HEK293 (cell line): ENCODE data around the gene LY6G5C.

Experiments
- CTCF ChIA-PET: fragments of 350-600 bp; formaldehyde crosslinking; extraction: SDS; loops from one replicate; lab custom pipeline; 2021; ENCODE audit warnings: antibody characterized with exemption; lab: Yijun Ruan, JAX
- POLR2A ChIA-PET: fragments of 300-600 bp; formaldehyde crosslinking; extraction: SDS; loops from one replicate; lab custom pipeline; 2020; ENCODE audit warnings: antibody characterized with exemption, inconsistent platforms; lab: Yijun Ruan, JAX
- H3K27ac ChIP-seq: fragments of 200-500 bp; sonication (Bioruptor generic); 2 replicates; pipeline ENCODE4 v1.5.1; 2014; ENCODE audit warnings: low read depth, low read length, control low read depth, inconsistent platforms; ENCODE audit errors: extremely low read depth
- H3K36me3 ChIP-seq, 2 experiments: fragments of 200-500 bp in 1 of 2; sonication (Bioruptor generic) in 1 of 2; 1 replicate in 1 of 2; 2 replicates in 1 of 2; pipeline ENCODE4 v1.5.1; 2014 to 2017; ENCODE audit warnings: inconsistent platforms in 2 of 2, low read length in 2 of 2; ENCODE audit not compliant: control insufficient read depth in 2 of 2, insufficient read depth in 1 of 2
- H3K4me1 ChIP-seq: fragments of 200-500 bp; sonication (Bioruptor generic); 2 replicates; pipeline ENCODE4 v1.5.1; 2014; ENCODE audit warnings: mild to moderate bottlenecking, low read length, inconsistent platforms; ENCODE audit not compliant: control insufficient read depth, insufficient read depth
- H3K4me3 ChIP-seq: 2 replicates; pipeline ENCODE4 v1.5.1; 2011; ENCODE audit warnings: low read depth, mild to moderate bottlenecking, control low read depth, low read length, moderate library complexity
- H3K9me3 ChIP-seq: fragments of 200-500 bp; sonication (Bioruptor generic); 2 replicates; pipeline ENCODE4 v1.5.1; 2014; ENCODE audit warnings: low read depth, low read length, inconsistent platforms; ENCODE audit not compliant: control insufficient read depth, insufficient read depth
- EGR2 ChIP-seq: fragments of 450-650 bp; formaldehyde crosslinking; IDR thresholded peaks from 2 replicates; pipeline ENCODE4 v1.5.1; 2016; ENCODE audit warnings: low read depth, missing biosample characterization, missing genetic modification characterization
- HOXD13 ChIP-seq: sonication (generic); formaldehyde crosslinking; IDR thresholded peaks from 2 replicates; pipeline ENCODE4 v1.8.0; 2022; ENCODE audit warnings: missing genetic modification reagents, borderline replicate concordance
- IKZF3 ChIP-seq: fragments of 450-650 bp; IDR thresholded peaks from 2 replicates; pipeline ENCODE4 v1.5.0; 2018; ENCODE audit warnings: missing biosample characterization, mild to moderate bottlenecking, missing genetic modification characterization, moderate library complexity
- RBAK ChIP-seq: fragments of 450-650 bp; formaldehyde crosslinking; IDR thresholded peaks from 2 replicates; pipeline ENCODE4 v1.5.1; 2016; ENCODE audit warnings: missing biosample characterization, missing genetic modification characterization
- SALL2 ChIP-seq: fragments of 450-650 bp; formaldehyde crosslinking; IDR thresholded peaks from 2 replicates; pipeline ENCODE4 v1.5.0; 2017; ENCODE audit warnings: missing biosample characterization, mild to moderate bottlenecking, missing genetic modification characterization, borderline replicate concordance
- ZBTB7A ChIP-seq: fragments of 450-650 bp; formaldehyde crosslinking; IDR thresholded peaks from 2 replicates; pipeline ENCODE4 v1.5.1; 2016; ENCODE audit warnings: low read depth, missing biosample characterization, missing genetic modification characterization
- ZNF132 ChIP-seq: fragments of 450-650 bp; formaldehyde crosslinking; IDR thresholded peaks from 2 replicates; pipeline ENCODE4 v1.5.1; 2017; ENCODE audit warnings: missing biosample characterization, missing genetic modification characterization, borderline replicate concordance
- ZNF2 ChIP-seq: fragments of 450-650 bp; formaldehyde crosslinking; IDR thresholded peaks from 2 replicates; pipeline ENCODE4 v1.5.1; 2016; ENCODE audit warnings: missing biosample characterization, missing genetic modification characterization
- ZNF221 ChIP-seq: fragments of 450-650 bp; formaldehyde crosslinking; IDR thresholded peaks from 2 replicates; pipeline ENCODE4 v1.5.1; 2017; ENCODE audit warnings: missing biosample characterization, missing genetic modification characterization, borderline replicate concordance
- ZNF518A ChIP-seq: fragments of 450-650 bp; formaldehyde crosslinking; conservative IDR thresholded peaks from 2 replicates; pipeline ENCODE4 v1.5.1; 2016; ENCODE audit warnings: low read depth, missing biosample characterization, missing genetic modification characterization
- ZNF530 ChIP-seq: fragments of 450-650 bp; formaldehyde crosslinking; IDR thresholded peaks from 2 replicates; pipeline ENCODE4 v1.5.1; 2016; ENCODE audit warnings: low read depth, missing biosample characterization, missing genetic modification characterization
- ZNF600 ChIP-seq: fragments of 450-650 bp; formaldehyde crosslinking; IDR thresholded peaks from 2 replicates; pipeline ENCODE4 v1.5.1; 2016; ENCODE audit warnings: missing biosample characterization, missing genetic modification characterization
- ZNF610 ChIP-seq: fragments of 450-650 bp; formaldehyde crosslinking; IDR thresholded peaks from 2 replicates; pipeline ENCODE4 v1.5.1; 2016; ENCODE audit warnings: missing biosample characterization, missing genetic modification characterization, borderline replicate concordance
- ZNF664 ChIP-seq: fragments of 450-650 bp; formaldehyde crosslinking; IDR thresholded peaks from 2 replicates; pipeline ENCODE4 v1.5.1; 2016; ENCODE audit warnings: missing biosample characterization, missing genetic modification characterization
- TF ChIP-seq, protein P1 (sequence below): fragments of 450-650 bp; formaldehyde crosslinking; IDR thresholded peaks from 2 replicates; pipeline ENCODE4 v1.5.1; 2016; ENCODE audit warnings: missing biosample characterization, missing genetic modification characterization
- TF ChIP-seq, protein P2 (sequence below): fragments of 450-650 bp; formaldehyde crosslinking; IDR thresholded peaks from 2 replicates; pipeline ENCODE4 v1.5.1; 2016; ENCODE audit warnings: missing biosample characterization, missing genetic modification characterization
- TF ChIP-seq, protein P3 (sequence below): fragments of 450-650 bp; formaldehyde crosslinking; IDR thresholded peaks from 2 replicates; pipeline ENCODE4 v1.5.1; 2016; ENCODE audit warnings: missing biosample characterization, missing genetic modification characterization
- TF ChIP-seq, protein P4 (sequence below): fragments of 450-650 bp; formaldehyde crosslinking; IDR thresholded peaks from 2 replicates; pipeline ENCODE4 v1.5.1; 2017; ENCODE audit warnings: missing biosample characterization, missing genetic modification characterization
- TF ChIP-seq, protein P5 (sequence below): fragments of 450-650 bp; formaldehyde crosslinking; IDR thresholded peaks from 2 replicates; pipeline ENCODE4 v1.5.1; 2016; ENCODE audit warnings: missing biosample characterization, missing genetic modification characterization, borderline replicate concordance

The LY6G5C gene

GRCh38 chr6:31715022-31715958, 34.4 kb upstream of the LY6G5C start, which contains the start of gene LY6G6D (continued):
- TF ChIP-seq, protein P1, sequence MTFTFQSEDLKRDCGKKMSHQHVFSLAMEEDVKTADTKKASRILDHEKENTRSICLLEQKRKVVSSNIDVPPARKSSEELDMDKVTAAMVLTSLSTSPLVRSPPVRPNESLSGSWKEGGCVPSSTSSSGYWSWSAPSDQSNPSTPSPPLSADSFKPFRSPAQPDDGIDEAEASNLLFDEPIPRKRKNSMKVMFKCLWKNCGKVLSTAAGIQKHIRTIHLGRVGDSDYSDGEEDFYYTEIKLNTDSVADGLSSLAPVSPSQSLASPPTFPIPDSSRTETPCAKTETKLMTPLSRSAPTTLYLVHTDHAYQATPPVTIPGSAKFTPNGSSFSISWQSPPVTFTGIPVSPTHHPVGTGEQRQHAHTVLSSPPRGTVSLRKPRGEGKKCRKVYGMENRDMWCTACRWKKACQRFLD (tag by site-specific recombination) = no peak
- TF ChIP-seq, protein P2, sequence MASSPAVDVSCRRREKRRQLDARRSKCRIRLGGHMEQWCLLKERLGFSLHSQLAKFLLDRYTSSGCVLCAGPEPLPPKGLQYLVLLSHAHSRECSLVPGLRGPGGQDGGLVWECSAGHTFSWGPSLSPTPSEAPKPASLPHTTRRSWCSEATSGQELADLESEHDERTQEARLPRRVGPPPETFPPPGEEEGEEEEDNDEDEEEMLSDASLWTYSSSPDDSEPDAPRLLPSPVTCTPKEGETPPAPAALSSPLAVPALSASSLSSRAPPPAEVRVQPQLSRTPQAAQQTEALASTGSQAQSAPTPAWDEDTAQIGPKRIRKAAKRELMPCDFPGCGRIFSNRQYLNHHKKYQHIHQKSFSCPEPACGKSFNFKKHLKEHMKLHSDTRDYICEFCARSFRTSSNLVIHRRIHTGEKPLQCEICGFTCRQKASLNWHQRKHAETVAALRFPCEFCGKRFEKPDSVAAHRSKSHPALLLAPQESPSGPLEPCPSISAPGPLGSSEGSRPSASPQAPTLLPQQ = peak; percentile 40; the same call in 1 of the 2 replicates
- TF ChIP-seq IKZF3 (tag by site-specific recombination) = 0 out of 2 replicates have a peak, but pooled peaks have one; percentile 11

DNA sequence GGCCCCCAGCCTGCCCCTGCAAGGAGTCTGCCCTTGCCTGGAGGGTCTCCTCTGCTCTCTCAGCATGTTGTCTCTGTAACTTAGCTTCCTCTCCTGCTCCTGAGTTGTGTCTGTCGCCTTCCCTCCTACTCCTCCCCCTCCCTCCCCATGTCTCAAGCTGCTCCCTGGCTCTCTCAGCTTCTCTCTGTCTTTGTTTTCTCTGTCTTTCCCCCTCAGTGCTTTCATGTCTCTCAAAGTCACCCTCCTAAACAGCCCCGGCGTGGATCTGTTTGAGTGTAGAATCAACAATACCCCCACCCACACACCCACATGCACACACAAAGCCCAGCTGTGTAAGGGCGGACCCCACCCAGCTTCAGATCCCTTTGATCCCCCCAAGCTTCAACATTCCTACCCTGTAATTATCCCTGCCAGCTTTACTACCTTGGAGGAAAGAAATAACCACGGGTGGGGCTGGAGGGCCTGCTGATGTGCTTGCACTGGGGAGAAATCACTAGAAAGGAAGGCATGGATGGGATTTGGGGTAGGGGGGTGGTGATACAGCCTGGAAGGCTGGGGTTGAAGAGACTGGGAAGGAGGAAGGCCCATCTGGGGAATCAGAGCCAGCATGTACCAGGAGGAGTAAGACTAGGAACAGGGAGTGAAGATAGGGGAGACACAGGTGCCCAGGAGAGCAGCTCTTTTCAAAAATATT, 33.3 kb upstream of the LY6G5C start:
- peaks cover 4% of the 10 kb centered on the region for H3K4me1 ChIP-seq
- H3K9me3 ChIP-seq = no peaks in the 10 kb centered on the region
- H3K27ac ChIP-seq = peak overlapping the region; percentile 46
- CTCF ChIA-PET = interaction anchor here (0.6 to 1.5 kb wide), 6 partner anchors 10 to 1180 kb away, joined by 3 to 8 read pairs (median 4); no protein-coding TSS in a partner anchor
- H3K36me3 ChIP-seq = no peaks in the 10 kb centered on the region
- POLR2A ChIA-PET = interaction anchor here (0.8 to 2.3 kb wide), 6 partner anchors 11 to 113 kb away, joined by 3 to 10 read pairs (median 4); partner anchors contain the start of genes ABHD16A, HSPA1B and MSH5
- H3K4me3 ChIP-seq = no peak overlapping the region
- TF ChIP-seq ZNF2 = no peak
- no peak for TF ChIP-seq ZBTB7A (tag by site-specific recombination)
- no peak for TF ChIP-seq ZNF610 (tag by site-specific recombination)
- TF ChIP-seq, protein P3, sequence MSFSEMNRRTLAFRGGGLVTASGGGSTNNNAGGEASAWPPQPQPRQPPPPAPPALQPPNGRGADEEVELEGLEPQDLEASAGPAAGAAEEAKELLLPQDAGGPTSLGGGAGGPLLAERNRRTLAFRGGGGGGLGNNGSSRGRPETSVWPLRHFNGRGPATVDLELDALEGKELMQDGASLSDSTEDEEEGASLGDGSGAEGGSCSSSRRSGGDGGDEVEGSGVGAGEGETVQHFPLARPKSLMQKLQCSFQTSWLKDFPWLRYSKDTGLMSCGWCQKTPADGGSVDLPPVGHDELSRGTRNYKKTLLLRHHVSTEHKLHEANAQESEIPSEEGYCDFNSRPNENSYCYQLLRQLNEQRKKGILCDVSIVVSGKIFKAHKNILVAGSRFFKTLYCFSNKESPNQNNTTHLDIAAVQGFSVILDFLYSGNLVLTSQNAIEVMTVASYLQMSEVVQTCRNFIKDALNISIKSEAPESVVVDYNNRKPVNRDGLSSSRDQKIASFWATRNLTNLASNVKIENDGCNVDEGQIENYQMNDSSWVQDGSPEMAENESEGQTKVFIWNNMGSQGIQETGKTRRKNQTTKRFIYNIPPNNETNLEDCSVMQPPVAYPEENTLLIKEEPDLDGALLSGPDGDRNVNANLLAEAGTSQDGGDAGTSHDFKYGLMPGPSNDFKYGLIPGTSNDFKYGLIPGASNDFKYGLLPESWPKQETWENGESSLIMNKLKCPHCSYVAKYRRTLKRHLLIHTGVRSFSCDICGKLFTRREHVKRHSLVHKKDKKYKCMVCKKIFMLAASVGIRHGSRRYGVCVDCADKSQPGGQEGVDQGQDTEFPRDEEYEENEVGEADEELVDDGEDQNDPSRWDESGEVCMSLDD (tag by site-specific recombination) = no peak
- no peak for TF ChIP-seq ZNF221 (tag by site-specific recombination)
- no peak for TF ChIP-seq ZNF530 (tag by site-specific recombination)
- peak; percentile 39; the same call in 1 of the 2 replicates for TF ChIP-seq ZNF600 (tag by site-specific recombination)
- TF ChIP-seq EGR2 (tag by site-specific recombination) = peak; percentile 99
- no peak for TF ChIP-seq ZNF664 (tag by site-specific recombination)
- no peak for TF ChIP-seq RBAK (tag by site-specific recombination)
- TF ChIP-seq HOXD13 (CRISPR knock-in tag) = no peak
- TF ChIP-seq SALL2 (tag by site-specific recombination) = no peak
- TF ChIP-seq, protein P4, sequence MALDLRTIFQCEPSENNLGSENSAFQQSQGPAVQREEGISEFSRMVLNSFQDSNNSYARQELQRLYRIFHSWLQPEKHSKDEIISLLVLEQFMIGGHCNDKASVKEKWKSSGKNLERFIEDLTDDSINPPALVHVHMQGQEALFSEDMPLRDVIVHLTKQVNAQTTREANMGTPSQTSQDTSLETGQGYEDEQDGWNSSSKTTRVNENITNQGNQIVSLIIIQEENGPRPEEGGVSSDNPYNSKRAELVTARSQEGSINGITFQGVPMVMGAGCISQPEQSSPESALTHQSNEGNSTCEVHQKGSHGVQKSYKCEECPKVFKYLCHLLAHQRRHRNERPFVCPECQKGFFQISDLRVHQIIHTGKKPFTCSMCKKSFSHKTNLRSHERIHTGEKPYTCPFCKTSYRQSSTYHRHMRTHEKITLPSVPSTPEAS = no peak
- no peak for TF ChIP-seq ZNF518A (tag by site-specific recombination)
- TF ChIP-seq, protein P5, sequence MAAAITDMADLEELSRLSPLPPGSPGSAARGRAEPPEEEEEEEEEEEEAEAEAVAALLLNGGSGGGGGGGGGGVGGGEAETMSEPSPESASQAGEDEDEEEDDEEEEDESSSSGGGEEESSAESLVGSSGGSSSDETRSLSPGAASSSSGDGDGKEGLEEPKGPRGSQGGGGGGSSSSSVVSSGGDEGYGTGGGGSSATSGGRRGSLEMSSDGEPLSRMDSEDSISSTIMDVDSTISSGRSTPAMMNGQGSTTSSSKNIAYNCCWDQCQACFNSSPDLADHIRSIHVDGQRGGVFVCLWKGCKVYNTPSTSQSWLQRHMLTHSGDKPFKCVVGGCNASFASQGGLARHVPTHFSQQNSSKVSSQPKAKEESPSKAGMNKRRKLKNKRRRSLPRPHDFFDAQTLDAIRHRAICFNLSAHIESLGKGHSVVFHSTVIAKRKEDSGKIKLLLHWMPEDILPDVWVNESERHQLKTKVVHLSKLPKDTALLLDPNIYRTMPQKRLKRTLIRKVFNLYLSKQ (tag by site-specific recombination) = no peak
- TF ChIP-seq ZNF132 = no peak
